ENCODE measurements around the gene ADRA2B. TPM values are rescaled to one million over a fixed set of nuclear protein-coding genes. Genes with fewer than 3 reads are reported as not detected.

ADRA2B gene
- total RNA-seq, 4 donors from 2014 or later = 0.27 to 0.32 TPM; not detected in 2

- H3K9me3 ChIP-seq = no peaks in the 10 kb centered on the region
- WGBS, 2 donors (ENCODE audit: low coverage in 1 of 2) = 92% methylated on average over 20 of the region's 26 CpGs; no CpG with 5 or more reads in 1 of the 2 donors
- no peaks in the 10 kb centered on the region for H3K27me3 ChIP-seq
- H3K4me3 ChIP-seq = no peak overlapping the region
- no peak for TF ChIP-seq POLR2A (IDR thresholded peaks at IDR 0.05)
- no peaks in the 10 kb centered on the region for H3K4me1 ChIP-seq
- intact Hi-C loops (cut with DNase I; ENCODE audit: low total_unique reads) (no loop called here), in situ Hi-C loops (cut with MboI; ENCODE audit: low pct_ligation_motif_present in 1 of 4, low pct_unique_long_range_greater_than_20kb in 1 of 4, low sequenced_read_pairs in 3 of 4) (no loop called here)
- H3K27ac ChIP-seq = no peak overlapping the region
- DNase-seq = no peak
- H3K36me3 ChIP-seq = no peaks in the 10 kb centered on the region
These were observed 15.7 kb upstream of the ADRA2B start for GRCh38 chr2:96131813-96132745.

- intact Hi-C loops (cut with DNase I; ENCODE audit: low total_unique reads) (no loop called here), in situ Hi-C loops (cut with MboI; ENCODE audit: low pct_ligation_motif_present in 1 of 4, low pct_unique_long_range_greater_than_20kb in 1 of 4, low sequenced_read_pairs in 3 of 4) (no loop called here)
- H3K9me3 ChIP-seq = no peaks in the 10 kb centered on the region
- no peaks in the 10 kb centered on the region for H3K36me3 ChIP-seq
- no peak overlapping the region for H3K4me3 ChIP-seq
- no peak overlapping the region for H3K27ac ChIP-seq
- WGBS, 2 donors (ENCODE audit: low coverage in 1 of 2) = 74 to 84% methylated on average over 3 to 10 of the region's 10 CpGs
- H3K4me1 ChIP-seq = no peaks in the 10 kb centered on the region
- no peak for DNase-seq
- TF ChIP-seq CTCF (IDR thresholded peaks at IDR 0.05) (no peak), POLR2A (IDR thresholded peaks at IDR 0.05) (no peak), EP300 (IDR thresholded peaks at IDR 0.05; ENCODE audit: low read depth) (no peak), POLR2AphosphoS5 (IDR thresholded peaks at IDR 0.05) (no peak)
- H3K27me3 ChIP-seq = no peaks in the 10 kb centered on the region
These were observed 14.9 kb upstream of the ADRA2B start for GRCh38 chr2:96131152-96131812.

GRCh38 chr2:96130483-96130882 is 14.1 kb upstream of the ADRA2B start:
- 92% methylated on average over 4 of the region's 4 CpGs; no CpG with 5 or more reads in 1 of the 2 donors for WGBS, 2 donors (ENCODE audit: low coverage in 1 of 2)
- H3K36me3 ChIP-seq = no peaks in the 10 kb centered on the region
- H3K4me1 ChIP-seq = no peaks in the 10 kb centered on the region
- H3K27me3 ChIP-seq = no peaks in the 10 kb centered on the region
- in situ Hi-C loops (cut with MboI; ENCODE audit: low pct_ligation_motif_present in 1 of 4, low pct_unique_long_range_greater_than_20kb in 1 of 4, low sequenced_read_pairs in 3 of 4) = no loop called here
- H3K27ac ChIP-seq = no peak overlapping the region
- H3K4me3 ChIP-seq = no peak overlapping the region
- no peaks in the 10 kb centered on the region for H3K9me3 ChIP-seq
- no peak for DNase-seq
- TF ChIP-seq EP300 (IDR thresholded peaks at IDR 0.05; ENCODE audit: low read depth) = no peak
- TF ChIP-seq POLR2AphosphoS5 (IDR thresholded peaks at IDR 0.05) = no peak
- TF ChIP-seq POLR2A (IDR thresholded peaks at IDR 0.05) = no peak
- TF ChIP-seq CTCF (IDR thresholded peaks at IDR 0.05) = no peak
- intact Hi-C loops (cut with DNase I; ENCODE audit: low total_unique reads) = no loop called here

- Histone ChIP-seq H3K4me3 (no peak overlapping the region), H3K27me3 (no peaks in the 10 kb centered on the region), H3K36me3 (no peaks in the 10 kb centered on the region), H3K9me3 (no peaks in the 10 kb centered on the region), H3K27ac (no peak overlapping the region), H3K4me1 (no peaks in the 10 kb centered on the region)
- intact Hi-C loops (cut with DNase I; ENCODE audit: low total_unique reads) (no loop called here), in situ Hi-C loops (cut with MboI; ENCODE audit: low pct_ligation_motif_present in 1 of 4, low pct_unique_long_range_greater_than_20kb in 1 of 4, low sequenced_read_pairs in 3 of 4) (no loop called here)
- DNase-seq = no peak
- TF ChIP-seq EP300 (IDR thresholded peaks at IDR 0.05; ENCODE audit: low read depth) (no peak), POLR2AphosphoS5 (IDR thresholded peaks at IDR 0.05) (no peak)
- 72 to 86% methylated on average over 5 to 16 of the region's 16 CpGs for WGBS, 2 donors (ENCODE audit: low coverage in 1 of 2)
These were observed 13.3 kb upstream of the ADRA2B start for GRCh38 chr2:96129528-96130120.

GRCh38 chr2:96128456-96128855 is 12.1 kb upstream of the ADRA2B start:
- DNase-seq = no peak
- H3K4me3 ChIP-seq = no peak overlapping the region
- H3K27ac ChIP-seq = no peak overlapping the region
- no peaks in the 10 kb centered on the region for H3K4me1 ChIP-seq
- no peaks in the 10 kb centered on the region for H3K9me3 ChIP-seq
- no peaks in the 10 kb centered on the region for H3K36me3 ChIP-seq
- no peak for TF ChIP-seq POLR2AphosphoS5 (IDR thresholded peaks at IDR 0.05)
- TF ChIP-seq EP300 (IDR thresholded peaks at IDR 0.05; ENCODE audit: low read depth) = no peak
- TF ChIP-seq CTCF (IDR thresholded peaks at IDR 0.05) = no peak
- no peak for TF ChIP-seq POLR2A (IDR thresholded peaks at IDR 0.05)
- intact Hi-C loops (cut with DNase I; ENCODE audit: low total_unique reads) = no loop called here
- H3K27me3 ChIP-seq = no peaks in the 10 kb centered on the region
- in situ Hi-C loops (cut with MboI; ENCODE audit: low pct_ligation_motif_present in 1 of 4, low pct_unique_long_range_greater_than_20kb in 1 of 4, low sequenced_read_pairs in 3 of 4) = no loop called here
- WGBS, 2 donors (ENCODE audit: low coverage in 1 of 2) = 85 to 86% methylated on average over 2 to 6 of the region's 6 CpGs
